Astrocyte of the cerebellum (primary cell): ENCODE data around the gene MAP1LC3B2.

Source experiments
- DNase-seq: peaks from one replicate; pipeline ENCODE4 v3.0.0-alpha.2; 2011; ENCODE audit warnings: low read depth
- H3K4me3 ChIP-seq: 2 replicates; pipeline ENCODE4 v1.5.1; 2011; ENCODE audit warnings: mild to moderate bottlenecking, low read depth, low read length, moderate library complexity
- in situ Hi-C: cut with HindIII; loops from 2 replicates; pipeline ENCODE4 v1.10.0; 2017; ENCODE audit warnings: low sequenced_read_pairs
- TF ChIP-seq, protein P1 (sequence below): IDR thresholded peaks from 2 replicates; pipeline ENCODE4 v1.5.1; 2012; ENCODE audit warnings: low read length, low read depth, moderate library complexity, mild to moderate bottlenecking; ENCODE audit errors: missing control alignments

Gene MAP1LC3B2

DNA sequence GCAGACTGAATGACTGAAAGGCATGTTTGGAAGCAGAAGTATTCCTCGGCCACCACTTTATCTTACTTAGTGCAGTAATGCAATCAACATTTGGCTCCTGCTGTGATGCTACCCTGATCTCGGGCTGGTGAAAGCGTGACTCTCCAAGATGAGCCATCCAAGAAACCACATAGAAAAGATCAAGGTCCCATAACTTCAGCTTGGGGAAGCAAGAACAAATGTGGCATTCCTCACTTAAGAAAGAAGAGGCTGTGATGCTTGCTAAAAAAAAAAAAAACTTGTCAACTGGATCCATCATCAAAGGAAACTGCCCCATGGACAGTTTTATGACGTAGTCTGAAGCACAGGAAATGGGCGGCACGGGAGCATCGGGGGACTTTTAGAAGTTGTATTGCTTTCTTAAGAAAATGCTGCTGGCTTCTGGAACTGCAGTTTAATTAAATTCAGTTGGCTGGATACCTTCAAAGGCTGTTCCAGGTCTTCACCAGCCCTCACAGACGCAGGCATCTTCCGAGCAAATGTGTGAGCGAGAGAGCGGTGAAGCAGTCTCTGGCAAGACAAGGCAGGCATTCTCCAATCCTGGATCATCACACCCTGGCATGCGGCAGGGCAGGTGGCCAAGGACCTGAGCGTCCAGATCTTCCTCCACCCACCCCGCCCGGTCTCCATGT lies 38.2 kb upstream of the MAP1LC3B2 start:
- in situ Hi-C loops = no loop called here
- H3K4me3 ChIP-seq = no peak overlapping the region
- peak; percentile 90 for DNase-seq
- TF ChIP-seq, protein P1, sequence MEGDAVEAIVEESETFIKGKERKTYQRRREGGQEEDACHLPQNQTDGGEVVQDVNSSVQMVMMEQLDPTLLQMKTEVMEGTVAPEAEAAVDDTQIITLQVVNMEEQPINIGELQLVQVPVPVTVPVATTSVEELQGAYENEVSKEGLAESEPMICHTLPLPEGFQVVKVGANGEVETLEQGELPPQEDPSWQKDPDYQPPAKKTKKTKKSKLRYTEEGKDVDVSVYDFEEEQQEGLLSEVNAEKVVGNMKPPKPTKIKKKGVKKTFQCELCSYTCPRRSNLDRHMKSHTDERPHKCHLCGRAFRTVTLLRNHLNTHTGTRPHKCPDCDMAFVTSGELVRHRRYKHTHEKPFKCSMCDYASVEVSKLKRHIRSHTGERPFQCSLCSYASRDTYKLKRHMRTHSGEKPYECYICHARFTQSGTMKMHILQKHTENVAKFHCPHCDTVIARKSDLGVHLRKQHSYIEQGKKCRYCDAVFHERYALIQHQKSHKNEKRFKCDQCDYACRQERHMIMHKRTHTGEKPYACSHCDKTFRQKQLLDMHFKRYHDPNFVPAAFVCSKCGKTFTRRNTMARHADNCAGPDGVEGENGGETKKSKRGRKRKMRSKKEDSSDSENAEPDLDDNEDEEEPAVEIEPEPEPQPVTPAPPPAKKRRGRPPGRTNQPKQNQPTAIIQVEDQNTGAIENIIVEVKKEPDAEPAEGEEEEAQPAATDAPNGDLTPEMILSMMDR = no peak

DNA sequence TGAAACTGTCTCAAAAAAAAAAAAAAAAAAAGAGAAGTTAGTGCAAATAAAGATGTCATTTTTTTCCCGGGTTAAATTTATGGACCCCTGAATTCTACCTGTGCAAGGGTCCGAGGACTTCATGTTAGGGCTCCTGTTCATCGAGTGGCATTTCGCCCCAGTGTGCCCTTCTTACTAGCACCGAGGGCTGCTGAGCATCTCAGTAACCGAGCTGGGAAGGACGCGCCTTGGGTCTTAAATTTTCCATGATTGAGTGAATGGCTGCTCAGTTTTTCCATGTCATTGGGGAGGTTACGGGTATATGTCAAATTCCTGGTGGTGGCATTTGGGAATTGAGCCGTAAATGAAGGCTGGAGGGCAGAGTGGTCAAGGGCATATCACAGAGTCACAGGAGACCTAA lies 34.9 kb upstream of the MAP1LC3B2 start:
- DNase-seq = no peak
- no peak overlapping the region for H3K4me3 ChIP-seq
- TF ChIP-seq, protein P1 = no peak
- in situ Hi-C loops = no loop called here

DNA sequence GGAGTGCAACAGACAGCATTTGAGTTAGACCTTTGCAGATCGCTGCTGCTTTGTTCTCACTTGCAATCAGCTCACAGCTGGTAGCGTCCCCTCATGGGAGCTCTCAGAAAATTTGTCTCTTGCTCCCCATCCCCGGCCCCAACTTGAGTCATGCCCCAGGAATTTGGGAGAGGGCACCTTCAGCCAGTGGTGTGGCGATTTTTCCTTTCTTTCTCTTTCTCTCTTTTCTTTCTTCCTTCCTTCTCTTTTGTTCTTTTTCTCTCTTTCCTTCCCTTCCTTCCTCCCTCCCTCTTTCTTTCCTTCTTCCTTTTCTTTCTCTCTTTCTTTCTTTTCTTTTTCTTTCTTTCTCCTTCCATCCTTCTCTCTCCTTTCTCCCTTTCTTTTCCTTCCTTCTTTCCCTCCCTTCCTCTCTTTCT lies 34.2 kb upstream of the MAP1LC3B2 start:
- TF ChIP-seq, protein P1 = no peak
- no peak for DNase-seq
- no peak overlapping the region for H3K4me3 ChIP-seq
- in situ Hi-C loops = no loop called here

DNA sequence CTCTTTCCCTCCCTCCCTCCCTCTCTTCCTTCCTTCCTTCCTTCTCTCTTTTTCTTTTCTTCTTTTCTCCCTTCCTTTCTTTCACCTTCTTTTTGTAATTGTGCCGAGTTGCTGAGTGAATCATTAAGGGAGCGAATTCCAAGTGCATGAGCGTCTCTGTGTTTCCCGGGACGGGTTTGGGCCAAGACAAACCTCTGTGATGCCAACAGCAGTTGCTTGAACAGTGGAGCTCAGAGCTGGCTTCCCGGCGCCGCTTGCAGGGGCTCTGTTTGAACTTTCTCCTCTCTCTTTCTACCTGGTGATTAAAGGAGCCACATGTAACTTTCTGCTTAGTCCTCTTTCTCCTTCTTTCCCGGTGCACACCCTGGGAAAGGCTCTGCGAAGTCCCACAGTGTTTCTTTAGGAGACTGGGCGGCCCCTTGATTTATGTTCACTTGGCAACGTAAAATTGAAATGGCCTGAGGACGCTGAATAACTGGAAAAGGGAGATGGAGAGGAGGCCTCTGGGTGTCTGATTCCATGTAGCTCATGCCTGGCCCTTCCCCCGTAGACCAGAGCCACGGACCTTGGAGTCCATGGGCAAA lies 33.7 kb upstream of the MAP1LC3B2 start:
- no peak overlapping the region for H3K4me3 ChIP-seq
- DNase-seq = peak; percentile 95
- TF ChIP-seq, protein P1 = no peak

DNA sequence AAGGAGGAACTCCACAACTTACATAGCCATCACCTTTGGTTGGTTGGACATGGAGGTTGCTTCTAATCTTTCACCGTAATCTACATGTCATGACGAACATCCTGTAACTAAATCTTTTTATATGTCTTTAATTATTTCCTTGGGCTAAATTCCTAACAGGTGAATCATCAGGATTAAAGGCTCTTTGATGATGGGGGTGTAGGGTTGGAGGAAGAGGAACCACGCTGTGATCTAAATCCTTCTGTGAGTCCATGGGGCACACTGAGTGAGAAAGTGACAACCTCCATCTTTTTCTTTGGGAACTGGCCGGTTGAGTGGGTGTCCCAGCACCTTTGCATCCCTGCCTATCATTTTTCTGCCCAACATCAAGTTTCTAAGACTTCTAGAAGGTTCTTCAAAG lies 31.1 kb upstream of the MAP1LC3B2 start:
- DNase-seq = peak; percentile 59

More for the DNA sequence above, 33.7 kb upstream of the MAP1LC3B2 start:
- in situ Hi-C loops = no loop called here

DNA sequence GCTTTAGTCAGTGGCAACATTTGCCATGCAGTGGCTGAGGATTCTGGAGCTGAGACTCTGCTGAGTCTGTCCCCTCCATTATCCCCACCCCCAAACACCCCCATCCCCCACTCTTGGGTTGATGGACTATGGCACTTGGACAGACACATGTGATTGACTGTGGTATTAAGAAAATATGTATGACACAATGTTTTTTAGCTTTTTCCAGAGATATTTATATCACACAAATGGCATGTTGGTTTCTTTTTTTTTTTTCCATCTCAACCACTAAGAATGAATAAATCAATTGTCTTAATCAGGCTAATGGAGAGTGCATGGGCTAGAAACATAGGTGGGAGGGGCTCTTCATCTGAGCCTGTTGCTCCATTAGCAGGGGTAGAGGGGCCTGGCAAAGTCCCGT lies 30.7 kb upstream of the MAP1LC3B2 start:
- in situ Hi-C loops = no loop called here
- no peak for DNase-seq
- TF ChIP-seq, protein P1 = no peak
- no peak overlapping the region for H3K4me3 ChIP-seq

More for the DNA sequence above, 31.1 kb upstream of the MAP1LC3B2 start:
- TF ChIP-seq, protein P1 = no peak
- no peak overlapping the region for H3K4me3 ChIP-seq
- in situ Hi-C loops = no loop called here
